ENCODE data around the gene RPL22. TPM values are rescaled to one million over a fixed set of nuclear protein-coding genes. Genes with fewer than 3 reads are reported as not detected.

Gene RPL22
- total RNA-seq, 1 donor from 2014 or later = 305 TPM

GRCh38 chr1:6212193-6212959 is 13.0 kb upstream of the RPL22 start:
- no peak overlapping the region for H3K9ac ChIP-seq (ENCODE audit: low read depth in 1 of 3, low read length in 3 of 3)
- peaks cover 0 to 7% (median 4%) of the 10 kb centered on the region in 3 donors for H3K27me3 ChIP-seq (ENCODE audit: control insufficient read depth in 3 of 3, insufficient read depth in 3 of 3, low read length in 3 of 3)
- H3K4me1 ChIP-seq (ENCODE audit: control insufficient read depth in 3 of 3, insufficient read depth in 3 of 3, low read length in 3 of 3) = peaks cover 7 to 11% (median 9%) of the 10 kb centered on the region in 3 donors
- H3K9me3 ChIP-seq (ENCODE audit: control insufficient read depth in 3 of 3, low read length in 3 of 3) = no peaks in the 10 kb centered on the region
- peaks cover 4 to 9% (median 5%) of the 10 kb centered on the region in 3 donors for H3K36me3 ChIP-seq (ENCODE audit: control insufficient read depth in 3 of 3, insufficient read depth in 3 of 3, low read length in 3 of 3)
- no peak overlapping the region for H3K27ac ChIP-seq (ENCODE audit: low read depth, low read length)
- H3K4me3 ChIP-seq (ENCODE audit: low read length in 3 of 3) = no peak overlapping the region

GRCh38 chr1:6211731-6212130 is 12.3 kb upstream of the RPL22 start:
- H3K27me3 ChIP-seq (ENCODE audit: control insufficient read depth in 3 of 3, insufficient read depth in 3 of 3, low read length in 3 of 3) = peaks cover 4 to 10% (median 9%) of the 10 kb centered on the region in 3 donors
- no peak overlapping the region for H3K9ac ChIP-seq (ENCODE audit: low read depth in 1 of 3, low read length in 3 of 3)
- no peak overlapping the region for H3K27ac ChIP-seq (ENCODE audit: low read depth, low read length)
- no peak overlapping the region for H3K4me3 ChIP-seq (ENCODE audit: low read length in 3 of 3)
- H3K9me3 ChIP-seq (ENCODE audit: control insufficient read depth in 3 of 3, low read length in 3 of 3) = no peaks in the 10 kb centered on the region
- H3K4me1 ChIP-seq (ENCODE audit: control insufficient read depth in 3 of 3, insufficient read depth in 3 of 3, low read length in 3 of 3) = peaks cover 11 to 14% (median 13%) of the 10 kb centered on the region in 3 donors
- H3K36me3 ChIP-seq (ENCODE audit: control insufficient read depth in 3 of 3, insufficient read depth in 3 of 3, low read length in 3 of 3) = peaks cover 4 to 6% (median 4%) of the 10 kb centered on the region in 3 donors

- no peaks in the 10 kb centered on the region for H3K9me3 ChIP-seq (ENCODE audit: control insufficient read depth in 3 of 3, low read length in 3 of 3)
- no peak overlapping the region for H3K9ac ChIP-seq (ENCODE audit: low read depth in 1 of 3, low read length in 3 of 3)
- peaks cover 4 to 18% (median 18%) of the 10 kb centered on the region in 3 donors for H3K27me3 ChIP-seq (ENCODE audit: control insufficient read depth in 3 of 3, insufficient read depth in 3 of 3, low read length in 3 of 3)
- no peak overlapping the region for H3K4me3 ChIP-seq (ENCODE audit: low read length in 3 of 3)
- peaks cover 12 to 19% (median 18%) of the 10 kb centered on the region in 3 donors for H3K4me1 ChIP-seq (ENCODE audit: control insufficient read depth in 3 of 3, insufficient read depth in 3 of 3, low read length in 3 of 3)
- peaks cover 3 to 4% (median 4%) of the 10 kb centered on the region in 3 donors for H3K36me3 ChIP-seq (ENCODE audit: control insufficient read depth in 3 of 3, insufficient read depth in 3 of 3, low read length in 3 of 3)
- H3K27ac ChIP-seq (ENCODE audit: low read depth, low read length) = no peak overlapping the region
Measured at GRCh38 chr1:6210591-6211355, 11.4 kb upstream of the RPL22 start.

GRCh38 chr1:6209661-6210580 is 10.5 kb upstream of the RPL22 start:
- Histone ChIP-seq H3K4me1 (ENCODE audit: control insufficient read depth in 3 of 3, insufficient read depth in 3 of 3, low read length in 3 of 3) (peaks cover 12 to 26% (median 25%) of the 10 kb centered on the region in 3 donors), H3K36me3 (ENCODE audit: control insufficient read depth in 3 of 3, insufficient read depth in 3 of 3, low read length in 3 of 3) (peaks cover 0 to 4% (median 4%) of the 10 kb centered on the region in 3 donors), H3K9ac (ENCODE audit: low read depth in 1 of 3, low read length in 3 of 3) (peak overlapping the region in 1 of 3 donors; percentile 64), H3K27ac (ENCODE audit: low read depth, low read length) (no peak overlapping the region), H3K27me3 (ENCODE audit: control insufficient read depth in 3 of 3, insufficient read depth in 3 of 3, low read length in 3 of 3) (peaks cover 4 to 26% (median 21%) of the 10 kb centered on the region in 3 donors), H3K4me3 (ENCODE audit: low read length in 3 of 3) (peak overlapping the region; percentile 33 to 58 (median 38)), H3K9me3 (ENCODE audit: control insufficient read depth in 3 of 3, low read length in 3 of 3) (no peaks in the 10 kb centered on the region)

- Histone ChIP-seq H3K27me3 (ENCODE audit: control insufficient read depth in 3 of 3, insufficient read depth in 3 of 3, low read length in 3 of 3) (peaks cover 4 to 30% (median 21%) of the 10 kb centered on the region in 3 donors), H3K9me3 (ENCODE audit: control insufficient read depth in 3 of 3, low read length in 3 of 3) (no peaks in the 10 kb centered on the region), H3K27ac (ENCODE audit: low read depth, low read length) (no peak overlapping the region), H3K4me3 (ENCODE audit: low read length in 3 of 3) (peak overlapping the region; percentile 33 to 63 (median 38)), H3K4me1 (ENCODE audit: control insufficient read depth in 3 of 3, insufficient read depth in 3 of 3, low read length in 3 of 3) (peaks cover 12 to 29% (median 28%) of the 10 kb centered on the region in 3 donors), H3K9ac (ENCODE audit: low read depth in 1 of 3, low read length in 3 of 3) (peak overlapping the region in 1 of 3 donors; percentile 64), H3K36me3 (ENCODE audit: control insufficient read depth in 3 of 3, insufficient read depth in 3 of 3, low read length in 3 of 3) (peaks cover 0 to 4% (median 4%) of the 10 kb centered on the region in 3 donors)
Measured at GRCh38 chr1:6208723-6209660, 9.6 kb upstream of the RPL22 start.

GRCh38 chr1:6207921-6208320 is 8.5 kb upstream of the RPL22 start:
- Histone ChIP-seq H3K9me3 (ENCODE audit: control insufficient read depth in 3 of 3, low read length in 3 of 3) (no peaks in the 10 kb centered on the region), H3K36me3 (ENCODE audit: control insufficient read depth in 3 of 3, insufficient read depth in 3 of 3, low read length in 3 of 3) (peaks cover 0 to 4% (median 3%) of the 10 kb centered on the region in 3 donors), H3K9ac (ENCODE audit: low read depth in 1 of 3, low read length in 3 of 3) (no peak overlapping the region), H3K4me3 (ENCODE audit: low read length in 3 of 3) (no peak overlapping the region), H3K27ac (ENCODE audit: low read depth, low read length) (no peak overlapping the region), H3K4me1 (ENCODE audit: control insufficient read depth in 3 of 3, insufficient read depth in 3 of 3, low read length in 3 of 3) (peaks cover 12 to 29% (median 28%) of the 10 kb centered on the region in 3 donors), H3K27me3 (ENCODE audit: control insufficient read depth in 3 of 3, insufficient read depth in 3 of 3, low read length in 3 of 3) (peaks cover 4 to 30% (median 21%) of the 10 kb centered on the region in 3 donors)

- H3K27me3 ChIP-seq (ENCODE audit: control insufficient read depth in 3 of 3, insufficient read depth in 3 of 3, low read length in 3 of 3) = peaks cover 4 to 30% (median 21%) of the 10 kb centered on the region in 3 donors
- peaks cover 0 to 2% (median 0%) of the 10 kb centered on the region in 3 donors for H3K36me3 ChIP-seq (ENCODE audit: control insufficient read depth in 3 of 3, insufficient read depth in 3 of 3, low read length in 3 of 3)
- peaks cover 12 to 29% (median 28%) of the 10 kb centered on the region in 3 donors for H3K4me1 ChIP-seq (ENCODE audit: control insufficient read depth in 3 of 3, insufficient read depth in 3 of 3, low read length in 3 of 3)
- H3K9me3 ChIP-seq (ENCODE audit: control insufficient read depth in 3 of 3, low read length in 3 of 3) = no peaks in the 10 kb centered on the region
- H3K9ac ChIP-seq (ENCODE audit: low read depth in 1 of 3, low read length in 3 of 3) = no peak overlapping the region
- peak overlapping the region in 1 of 3 donors; percentile 6 for H3K4me3 ChIP-seq (ENCODE audit: low read length in 3 of 3)
- no peak overlapping the region for H3K27ac ChIP-seq (ENCODE audit: low read depth, low read length)
Measured at GRCh38 chr1:6207075-6207885, 7.9 kb upstream of the RPL22 start.

- Histone ChIP-seq H3K4me3 (ENCODE audit: low read length in 3 of 3) (peak overlapping the region; percentile 62 to 75 (median 66)), H3K9ac (ENCODE audit: low read depth in 1 of 3, low read length in 3 of 3) (peak overlapping the region; percentile 20 to 83 (median 50)), H3K4me1 (ENCODE audit: control insufficient read depth in 3 of 3, insufficient read depth in 3 of 3, low read length in 3 of 3) (peaks cover 12 to 29% (median 28%) of the 10 kb centered on the region in 3 donors), H3K27ac (ENCODE audit: low read depth, low read length) (no peak overlapping the region), H3K9me3 (ENCODE audit: control insufficient read depth in 3 of 3, low read length in 3 of 3) (no peaks in the 10 kb centered on the region), H3K36me3 (ENCODE audit: control insufficient read depth in 3 of 3, insufficient read depth in 3 of 3, low read length in 3 of 3) (no peaks in the 10 kb centered on the region), H3K27me3 (ENCODE audit: control insufficient read depth in 3 of 3, insufficient read depth in 3 of 3, low read length in 3 of 3) (peaks cover 4 to 30% (median 21%) of the 10 kb centered on the region in 3 donors)
Measured at GRCh38 chr1:6206520-6206855, 7.1 kb upstream of the RPL22 start.
